ENCODE data around the gene KCNQ1. TPM values are rescaled to one million over a fixed set of nuclear protein-coding genes. Genes with fewer than 3 reads are reported as not detected.
A peak's percentile ranks its signal among the peaks of the same experiment; 100 is the strongest.

The KCNQ1 gene
- total RNA-seq, 3 donors from 2014 or later (not counting 1 experiment from before 2014, with no cell fraction given) = 1.9 to 7.8 (median 3.3) TPM

DNA sequence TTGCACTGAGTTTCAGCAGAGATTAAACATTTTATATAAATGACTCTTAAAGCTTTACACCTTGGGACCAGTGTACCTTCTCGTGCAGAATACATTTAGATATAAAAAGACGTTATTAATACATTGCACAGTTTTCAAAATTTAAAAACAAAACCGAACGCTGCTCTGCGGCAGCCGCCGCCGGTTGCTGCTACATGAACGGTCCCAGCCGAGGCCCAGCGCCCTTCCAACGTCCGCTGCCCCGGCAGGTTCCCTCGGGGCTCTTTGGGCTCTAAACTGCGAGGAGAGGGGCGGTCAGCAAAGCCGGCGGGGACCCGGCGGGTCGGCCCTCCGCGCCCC lies 438.8 kb downstream of the KCNQ1 start:
- TF ChIP-seq, protein P1, sequence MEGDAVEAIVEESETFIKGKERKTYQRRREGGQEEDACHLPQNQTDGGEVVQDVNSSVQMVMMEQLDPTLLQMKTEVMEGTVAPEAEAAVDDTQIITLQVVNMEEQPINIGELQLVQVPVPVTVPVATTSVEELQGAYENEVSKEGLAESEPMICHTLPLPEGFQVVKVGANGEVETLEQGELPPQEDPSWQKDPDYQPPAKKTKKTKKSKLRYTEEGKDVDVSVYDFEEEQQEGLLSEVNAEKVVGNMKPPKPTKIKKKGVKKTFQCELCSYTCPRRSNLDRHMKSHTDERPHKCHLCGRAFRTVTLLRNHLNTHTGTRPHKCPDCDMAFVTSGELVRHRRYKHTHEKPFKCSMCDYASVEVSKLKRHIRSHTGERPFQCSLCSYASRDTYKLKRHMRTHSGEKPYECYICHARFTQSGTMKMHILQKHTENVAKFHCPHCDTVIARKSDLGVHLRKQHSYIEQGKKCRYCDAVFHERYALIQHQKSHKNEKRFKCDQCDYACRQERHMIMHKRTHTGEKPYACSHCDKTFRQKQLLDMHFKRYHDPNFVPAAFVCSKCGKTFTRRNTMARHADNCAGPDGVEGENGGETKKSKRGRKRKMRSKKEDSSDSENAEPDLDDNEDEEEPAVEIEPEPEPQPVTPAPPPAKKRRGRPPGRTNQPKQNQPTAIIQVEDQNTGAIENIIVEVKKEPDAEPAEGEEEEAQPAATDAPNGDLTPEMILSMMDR (IDR thresholded peaks at IDR 0.05) = no peak
- Histone ChIP-seq H3K4me1 (ENCODE audit: control insufficient read depth, insufficient read depth, low read length) (peaks cover 18% of the 10 kb centered on the region), H3K36me3 (ENCODE audit: control insufficient read depth, insufficient read depth, low read length) (no peaks in the 10 kb centered on the region), H3K4me3 (ENCODE audit: low read length) (no peak overlapping the region), H3K27me3 (ENCODE audit: control insufficient read depth, insufficient read depth, low read length) (peaks cover 8% of the 10 kb centered on the region), H3K9me3 (ENCODE audit: control insufficient read depth, insufficient read depth, low read length) (no peaks in the 10 kb centered on the region), H3K27ac (ENCODE audit: low read length) (no peak overlapping the region)
- Mint-ChIP-seq H3K27ac (no peak overlapping the region), H3K27me3 (ENCODE audit: low read depth in 2 of 2) (peaks cover 8 to 20% of the 10 kb centered on the region in 2 donors), H3K36me3 (no peaks in the 10 kb centered on the region), H3K9me3 (no peaks in the 10 kb centered on the region), H3K4me1 (peaks cover 15 to 16% of the 10 kb centered on the region in 2 donors), H3K4me3 (peak overlapping the region; percentile 66)
- intact Hi-C loops (cut with micrococcal nuclease) = no loop called here
- DNase-seq (no peak), ATAC-seq (no peak)
- 22% methylated on average over 24 of the region's 24 CpGs for WGBS (ENCODE audit: insufficient coverage)

DNA sequence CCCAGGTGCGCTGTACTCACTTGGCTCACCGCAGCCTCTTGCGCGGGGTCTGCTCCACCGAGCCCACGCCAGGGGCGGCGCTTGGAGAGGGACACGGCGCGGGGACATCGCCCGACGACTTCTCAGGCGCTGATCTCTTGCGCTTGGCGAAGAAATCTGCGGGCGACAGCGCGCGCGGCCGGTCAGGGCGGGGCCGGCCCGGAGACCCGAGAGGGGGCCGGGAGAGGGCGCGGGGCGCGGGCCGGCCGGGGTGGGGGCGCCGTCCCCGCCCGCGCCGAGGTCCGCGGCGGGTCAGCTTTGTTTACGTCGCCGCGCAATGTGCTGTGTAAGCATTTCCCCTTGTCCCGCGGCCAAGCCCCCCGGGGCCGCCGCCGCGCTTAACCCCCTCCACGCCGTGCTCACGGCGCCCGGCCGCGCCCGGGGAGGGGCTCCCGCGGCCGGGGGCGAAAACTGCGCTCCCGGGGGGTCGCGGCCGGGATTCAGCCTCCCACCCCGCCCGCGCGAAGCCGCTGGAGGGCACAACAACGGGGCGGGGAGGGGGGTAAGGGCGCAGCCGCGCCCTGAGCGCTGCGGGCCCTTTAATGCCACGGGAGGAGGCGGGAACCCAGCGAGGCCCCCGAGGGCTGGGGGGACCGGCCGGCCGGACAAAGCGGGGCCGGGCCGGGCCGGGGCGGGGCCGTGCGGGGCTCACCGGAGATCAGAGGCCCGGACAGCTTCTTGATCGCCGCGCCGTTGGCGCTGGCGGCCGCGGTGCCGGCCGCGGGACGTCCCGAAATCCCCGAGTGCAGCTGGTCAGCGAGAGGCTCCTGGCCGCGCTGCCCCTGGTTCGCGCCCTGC lies 439.4 kb downstream of the KCNQ1 start:
- TF ChIP-seq, protein P1 (IDR thresholded peaks at IDR 0.05) = no peak
- Histone ChIP-seq H3K27me3 (ENCODE audit: control insufficient read depth, insufficient read depth, low read length) (peaks cover 8% of the 10 kb centered on the region), H3K27ac (ENCODE audit: low read length) (no peak overlapping the region), H3K4me1 (ENCODE audit: control insufficient read depth, insufficient read depth, low read length) (peaks cover 18% of the 10 kb centered on the region), H3K9me3 (ENCODE audit: control insufficient read depth, insufficient read depth, low read length) (no peaks in the 10 kb centered on the region), H3K36me3 (ENCODE audit: control insufficient read depth, insufficient read depth, low read length) (no peaks in the 10 kb centered on the region), H3K4me3 (ENCODE audit: low read length) (no peak overlapping the region)
- peak in 1 of 2 donors; percentile 34 for DNase-seq
- Mint-ChIP-seq H3K27ac (no peak overlapping the region), H3K9me3 (no peaks in the 10 kb centered on the region), H3K4me1 (peaks cover 16 to 17% of the 10 kb centered on the region in 2 donors), H3K27me3 (ENCODE audit: low read depth in 2 of 2) (peaks cover 8 to 20% of the 10 kb centered on the region in 2 donors), H3K36me3 (no peaks in the 10 kb centered on the region), H3K4me3 (no peak overlapping the region)
- intact Hi-C loops (cut with micrococcal nuclease) = no loop called here
- WGBS (ENCODE audit: insufficient coverage) = 2% methylated on average over 119 of the region's 119 CpGs
- ATAC-seq = no peak

- under 1% methylated on average over 80 of the region's 80 CpGs for WGBS (ENCODE audit: insufficient coverage)
- peak overlapping the region; percentile 91 for H3K4me3 Mint-ChIP-seq
Observed at GRCh38 chr11:2885017-2885677, 440.3 kb downstream of the KCNQ1 start.

More at GRCh38 chr11:2885017-2885677, 440.3 kb downstream of the KCNQ1 start:
- peak overlapping the region; percentile 70 for H3K4me3 ChIP-seq (ENCODE audit: low read length)
- peak; percentile 13 to 15 (median 15) for ATAC-seq
- no peak overlapping the region for H3K27ac ChIP-seq (ENCODE audit: low read length)
- TF ChIP-seq, protein P1 (IDR thresholded peaks at IDR 0.05) = peak; percentile 17
- peaks cover 18% of the 10 kb centered on the region for H3K4me1 ChIP-seq (ENCODE audit: control insufficient read depth, insufficient read depth, low read length)
- peaks cover 8% of the 10 kb centered on the region for H3K27me3 ChIP-seq (ENCODE audit: control insufficient read depth, insufficient read depth, low read length)
- Mint-ChIP-seq H3K27me3 (ENCODE audit: low read depth in 2 of 2) (peaks cover 8 to 20% of the 10 kb centered on the region in 2 donors), H3K4me1 (peaks cover 16 to 17% of the 10 kb centered on the region in 2 donors), H3K27ac (peak overlapping the region in 1 of 2 donors; percentile 67), H3K36me3 (no peaks in the 10 kb centered on the region), H3K9me3 (no peaks in the 10 kb centered on the region)
- DNase-seq = peak; percentile 47 to 67
- H3K36me3 ChIP-seq (ENCODE audit: control insufficient read depth, insufficient read depth, low read length) = no peaks in the 10 kb centered on the region
- no peaks in the 10 kb centered on the region for H3K9me3 ChIP-seq (ENCODE audit: control insufficient read depth, insufficient read depth, low read length)
- intact Hi-C loops (cut with micrococcal nuclease) = no loop called here
